HG03135 (cell line): ENCODE data around the gene CYTH2.

Source experiments
- ATAC-seq: cut with Tn5 transposase; IDR thresholded peaks from one replicate; pipeline ENCODE4 v1.9.1; 2021; ENCODE audit warnings: mild to moderate bottlenecking, moderate library complexity; ENCODE audit not compliant: unreplicated experiment

The CYTH2 gene

GRCh38 chr19:48492925-48493717 lies 24.0 kb downstream of the CYTH2 start:
- ATAC-seq: peak; percentile 44

- no peak for ATAC-seq
Measured at GRCh38 chr19:48493718-48494401, 24.7 kb downstream of the CYTH2 start.

GRCh38 chr19:48495396-48495795 lies 26.2 kb downstream of the CYTH2 start:
- no peak for ATAC-seq

- ATAC-seq: no peak
Measured at GRCh38 chr19:48496959-48497727, 28.0 kb downstream of the CYTH2 start.

GRCh38 chr19:48497728-48498594 lies 28.8 kb downstream of the CYTH2 start:
- ATAC-seq: no peak

- ATAC-seq: no peak
Measured at GRCh38 chr19:48498595-48499311, 29.6 kb downstream of the CYTH2 start.

GRCh38 chr19:48499316-48500090 lies 30.3 kb downstream of the CYTH2 start:
- ATAC-seq: no peak

GRCh38 chr19:48500830-48501493 lies 31.8 kb downstream of the CYTH2 start:
- ATAC-seq: no peak

GRCh38 chr19:48501494-48502349 lies 32.6 kb downstream of the CYTH2 start:
- no peak for ATAC-seq

- no peak for ATAC-seq
Measured at GRCh38 chr19:48502350-48503018, 33.3 kb downstream of the CYTH2 start.

GRCh38 chr19:48506138-48506733 lies 37.1 kb downstream of the CYTH2 start:
- no peak for ATAC-seq

- ATAC-seq: no peak
Measured at GRCh38 chr19:48507911-48508439, 38.8 kb downstream of the CYTH2 start.

- ATAC-seq: no peak
Measured at GRCh38 chr19:48508729-48509411, 39.7 kb downstream of the CYTH2 start.

- ATAC-seq: no peak
Measured at GRCh38 chr19:48509467-48510194, 40.5 kb downstream of the CYTH2 start.
